Measurements from ENCODE around the gene H1-8.
"Not testable (repeated sequence)": the region's sequence is repeated elsewhere in the genome, so short reads cannot be mapped to it uniquely, and the experiment has no call there.

H1-8 gene

GRCh38 chr3:129543156-129543790 lies at the start of gene H1-8:
Gene H1-8, plus strand, starts transcription at chr3:129543175. Its CDS starts 44 bp downstream, at chr3:129543219.
- WGBS (ENCODE audit: insufficient coverage, insufficient read length): no CpG with 5 or more reads among the region's 16 CpGs
- H3K27me3 ChIP-seq (ENCODE audit: control insufficient read depth, insufficient read depth, low read length): no peaks in the 10 kb centered on the region
- no peaks in the 10 kb centered on the region for H3K9me3 ChIP-seq (ENCODE audit: control insufficient read depth, insufficient read depth, low read length)
- no peaks in the 10 kb centered on the region for H3K36me3 ChIP-seq (ENCODE audit: control insufficient read depth, insufficient read depth, low read length)
- no peak for DNase-seq (ENCODE audit: low read depth, low spot score)
- 0 out of 2 replicates have a peak, but pooled peaks cover 4% of the 10 kb centered on the region for H3K4me1 ChIP-seq (ENCODE audit: control insufficient read depth, insufficient read depth, low read length)
- no peak within 1 kb of the TSS for H3K4me3 ChIP-seq (ENCODE audit: low read length)
- H3K27ac ChIP-seq (ENCODE audit: low read length): no peak within 1 kb of the TSS

DNA sequence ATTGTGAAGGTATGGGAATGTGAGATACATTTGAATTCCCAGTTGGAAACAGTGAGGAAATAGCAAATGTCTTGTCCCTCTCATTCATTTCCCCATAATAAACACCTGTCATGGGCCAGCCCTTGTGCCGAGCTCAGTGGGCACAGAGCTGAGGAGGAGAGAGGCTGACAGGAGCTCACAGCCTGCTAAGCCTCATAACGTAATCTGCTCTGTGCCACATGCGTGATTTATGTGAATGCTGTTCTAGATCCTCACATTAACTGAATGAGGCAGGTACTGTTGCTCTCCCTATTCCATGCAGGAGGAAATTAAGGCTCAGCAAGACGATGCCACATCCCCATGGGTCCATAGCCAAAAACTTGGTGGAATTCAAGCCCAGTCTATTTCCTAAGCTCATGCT lies 49.8 kb upstream of the H1-8 start:
- no peaks in the 10 kb centered on the region for H3K27me3 ChIP-seq (ENCODE audit: control insufficient read depth, insufficient read depth, low read length)
- H3K4me3 ChIP-seq (ENCODE audit: low read length): no peak overlapping the region
- no peaks in the 10 kb centered on the region for H3K9me3 ChIP-seq (ENCODE audit: control insufficient read depth, insufficient read depth, low read length)
- DNase-seq (ENCODE audit: low read depth, low spot score): no peak
- WGBS (ENCODE audit: insufficient coverage, insufficient read length): no CpG with 5 or more reads among the region's 4 CpGs
- H3K36me3 ChIP-seq (ENCODE audit: control insufficient read depth, insufficient read depth, low read length): no peaks in the 10 kb centered on the region; the same call in 1 of the 2 replicates
- H3K4me1 ChIP-seq (ENCODE audit: control insufficient read depth, insufficient read depth, low read length): peaks cover 2% of the 10 kb centered on the region
- H3K27ac ChIP-seq (ENCODE audit: low read length): no peak overlapping the region

- not testable (repeated sequence) for H3K27me3 ChIP-seq (ENCODE audit: control insufficient read depth, insufficient read depth, low read length); H3K27ac ChIP-seq (ENCODE audit: low read length); DNase-seq (ENCODE audit: low read depth, low spot score); H3K4me1 ChIP-seq (ENCODE audit: control insufficient read depth, insufficient read depth, low read length); H3K36me3 ChIP-seq (ENCODE audit: control insufficient read depth, insufficient read depth, low read length); H3K9me3 ChIP-seq (ENCODE audit: control insufficient read depth, insufficient read depth, low read length); H3K4me3 ChIP-seq (ENCODE audit: low read length)
- no CpG with 5 or more reads among the region's 5 CpGs for WGBS (ENCODE audit: insufficient coverage, insufficient read length)
Measured at GRCh38 chr3:129494499-129494898, 48.5 kb upstream of the H1-8 start.

GRCh38 chr3:129495006-129495639 lies 47.9 kb upstream of the H1-8 start:
- H3K27ac ChIP-seq (ENCODE audit: low read length); H3K27me3 ChIP-seq (ENCODE audit: control insufficient read depth, insufficient read depth, low read length); H3K36me3 ChIP-seq (ENCODE audit: control insufficient read depth, insufficient read depth, low read length); H3K4me3 ChIP-seq (ENCODE audit: low read length); H3K9me3 ChIP-seq (ENCODE audit: control insufficient read depth, insufficient read depth, low read length); H3K4me1 ChIP-seq (ENCODE audit: control insufficient read depth, insufficient read depth, low read length); DNase-seq (ENCODE audit: low read depth, low spot score): not testable (repeated sequence)
- no CpG with 5 or more reads among the region's 10 CpGs for WGBS (ENCODE audit: insufficient coverage, insufficient read length)

DNA sequence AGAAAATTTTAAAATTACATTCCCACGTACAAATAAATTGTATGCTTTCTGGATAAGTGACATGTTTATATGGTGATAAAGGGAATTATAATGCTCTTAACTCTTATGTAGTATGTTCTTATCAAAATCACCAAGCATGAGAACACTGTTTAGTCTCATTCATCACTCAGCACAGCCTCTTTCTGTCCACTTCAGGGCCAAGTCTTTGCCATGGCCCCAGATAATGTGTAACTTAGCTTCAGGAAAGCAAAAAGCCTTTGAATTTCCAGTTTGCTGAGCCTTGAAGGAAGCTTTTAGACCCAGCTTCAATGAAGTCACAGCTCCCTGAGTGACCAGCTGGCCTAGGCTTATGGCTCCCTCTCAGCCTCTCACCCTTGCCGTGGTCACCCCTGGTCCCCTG lies 45.1 kb upstream of the H1-8 start:
- not testable (repeated sequence) for DNase-seq (ENCODE audit: low read depth, low spot score); H3K27ac ChIP-seq (ENCODE audit: low read length); H3K36me3 ChIP-seq (ENCODE audit: control insufficient read depth, insufficient read depth, low read length); H3K27me3 ChIP-seq (ENCODE audit: control insufficient read depth, insufficient read depth, low read length); H3K9me3 ChIP-seq (ENCODE audit: control insufficient read depth, insufficient read depth, low read length); H3K4me1 ChIP-seq (ENCODE audit: control insufficient read depth, insufficient read depth, low read length); H3K4me3 ChIP-seq (ENCODE audit: low read length)
- no CpG with 5 or more reads among the region's 2 CpGs for WGBS (ENCODE audit: insufficient coverage, insufficient read length)

- DNase-seq (ENCODE audit: low read depth, low spot score); H3K27me3 ChIP-seq (ENCODE audit: control insufficient read depth, insufficient read depth, low read length); H3K4me3 ChIP-seq (ENCODE audit: low read length); H3K36me3 ChIP-seq (ENCODE audit: control insufficient read depth, insufficient read depth, low read length); H3K27ac ChIP-seq (ENCODE audit: low read length); H3K9me3 ChIP-seq (ENCODE audit: control insufficient read depth, insufficient read depth, low read length); H3K4me1 ChIP-seq (ENCODE audit: control insufficient read depth, insufficient read depth, low read length): not testable (repeated sequence)
- WGBS (ENCODE audit: insufficient coverage, insufficient read length): no CpG with 5 or more reads among the region's 8 CpGs
Measured at GRCh38 chr3:129498603-129499488, 44.1 kb upstream of the H1-8 start.

GRCh38 chr3:129499604-129500333 lies 43.2 kb upstream of the H1-8 start:
- H3K27me3 ChIP-seq (ENCODE audit: control insufficient read depth, insufficient read depth, low read length); H3K4me3 ChIP-seq (ENCODE audit: low read length); H3K4me1 ChIP-seq (ENCODE audit: control insufficient read depth, insufficient read depth, low read length); DNase-seq (ENCODE audit: low read depth, low spot score); H3K36me3 ChIP-seq (ENCODE audit: control insufficient read depth, insufficient read depth, low read length); H3K9me3 ChIP-seq (ENCODE audit: control insufficient read depth, insufficient read depth, low read length); H3K27ac ChIP-seq (ENCODE audit: low read length): not testable (repeated sequence)
- no CpG with 5 or more reads among the region's 14 CpGs for WGBS (ENCODE audit: insufficient coverage, insufficient read length)

- H3K9me3 ChIP-seq (ENCODE audit: control insufficient read depth, insufficient read depth, low read length): no peaks in the 10 kb centered on the region
- peaks cover 2% of the 10 kb centered on the region for H3K4me1 ChIP-seq (ENCODE audit: control insufficient read depth, insufficient read depth, low read length)
- WGBS (ENCODE audit: insufficient coverage, insufficient read length): no CpG with 5 or more reads among the region's 5 CpGs
- 0 out of 2 replicates have a peak, but pooled peaks cover 4% of the 10 kb centered on the region for H3K36me3 ChIP-seq (ENCODE audit: control insufficient read depth, insufficient read depth, low read length)
- H3K27me3 ChIP-seq (ENCODE audit: control insufficient read depth, insufficient read depth, low read length): no peaks in the 10 kb centered on the region
- H3K4me3 ChIP-seq (ENCODE audit: low read length): no peak overlapping the region
- H3K27ac ChIP-seq (ENCODE audit: low read length): no peak overlapping the region
- no peak for DNase-seq (ENCODE audit: low read depth, low spot score)
Measured at GRCh38 chr3:129500334-129500658, 42.7 kb upstream of the H1-8 start.

DNA sequence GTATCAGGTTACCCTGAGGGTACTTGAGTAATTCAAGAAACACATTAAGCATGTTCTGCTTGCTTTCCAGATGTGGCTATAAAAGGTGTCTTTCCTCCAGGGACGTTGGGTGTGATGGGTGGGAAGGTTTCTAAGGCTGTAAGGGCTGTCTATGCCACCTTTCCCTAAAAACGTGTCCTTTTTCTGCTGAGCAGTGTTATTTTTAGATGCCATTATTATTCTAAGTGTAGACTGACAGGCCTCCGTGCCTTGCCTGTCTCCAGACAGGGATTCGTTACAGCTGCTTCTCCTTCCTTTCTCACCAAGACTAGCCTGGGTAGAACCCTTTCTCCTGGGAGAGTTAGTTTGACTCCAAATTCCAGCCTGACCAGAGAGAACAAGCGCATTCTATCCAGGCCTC lies 41.3 kb upstream of the H1-8 start:
- Histone ChIP-seq H3K36me3 (ENCODE audit: control insufficient read depth, insufficient read depth, low read length) (0 out of 2 replicates have a peak, but pooled peaks cover 4% of the 10 kb centered on the region), H3K4me1 (ENCODE audit: control insufficient read depth, insufficient read depth, low read length) (no peaks in the 10 kb centered on the region; the same call in 1 of the 2 replicates), H3K27me3 (ENCODE audit: control insufficient read depth, insufficient read depth, low read length) (no peaks in the 10 kb centered on the region), H3K9me3 (ENCODE audit: control insufficient read depth, insufficient read depth, low read length) (no peaks in the 10 kb centered on the region), H3K27ac (ENCODE audit: low read length) (no peak overlapping the region), H3K4me3 (ENCODE audit: low read length) (no peak overlapping the region)
- no CpG with 5 or more reads among the region's 5 CpGs for WGBS (ENCODE audit: insufficient coverage, insufficient read length)
- no peak for DNase-seq (ENCODE audit: low read depth, low spot score)

Measured in iPS DF 6.9 (cell line).